Kidney (tissue), 14 donors: ENCODE results near the gene ITPA. TPM values are rescaled to one million over a fixed set of nuclear protein-coding genes. Genes with fewer than 3 reads are reported as not detected.

Experiments used
- DNase-seq, 5 donors: peaks; one replicate each; pipeline ENCODE4 v3.0.0-alpha.2; 2013 to 2020
- FAIRE-seq: peaks from 2 replicates; lab custom pipeline; 2012; peaks lifted over from hg19 to GRCh38; lab: Jason Lieb, UNC
- H3K27ac ChIP-seq, 2 donors: one replicate each; pipeline ENCODE4 v1.7.0; 2013; ENCODE audit warnings: low read depth in 2 of 2, low read length in 2 of 2, inconsistent platforms in 1 of 2
- H3K27me3 ChIP-seq: one replicate; pipeline ENCODE4 v1.7.1; 2013; ENCODE audit warnings: low read length, inconsistent platforms; ENCODE audit not compliant: control insufficient read depth, insufficient read depth
- H3K36me3 ChIP-seq, 3 donors: one replicate each; pipeline versions ENCODE4 v1.7.0 to v1.7.1; 2013; ENCODE audit warnings: low read length in 3 of 3, control low read depth in 1 of 3, inconsistent platforms in 1 of 3; ENCODE audit not compliant: insufficient read depth in 3 of 3, control insufficient read depth in 2 of 3
- H3K4me1 ChIP-seq, 3 donors: one replicate each; pipeline versions ENCODE4 v1.7.0 to v1.7.1; 2013; ENCODE audit warnings: low read length in 3 of 3, inconsistent platforms in 1 of 3, low read depth in 1 of 3; ENCODE audit not compliant: control insufficient read depth in 2 of 3, insufficient read depth in 2 of 3
- H3K4me3 ChIP-seq, 3 donors: one replicate each; pipeline versions ENCODE4 v1.7.0 to v1.8.1; 2013; ENCODE audit warnings: low read length in 3 of 3, control low read depth in 1 of 3, inconsistent platforms in 1 of 3
- H3K9ac ChIP-seq, 3 donors: one replicate each; pipeline versions ENCODE4 v1.7.0 to v1.7.1; 2013; ENCODE audit warnings: low read length in 3 of 3, control low read depth in 1 of 3, inconsistent platforms in 1 of 3
- H3K9me3 ChIP-seq, 3 donors: one replicate each; pipeline versions ENCODE4 v1.7.0 to v1.7.1; 2013; ENCODE audit warnings: low read length in 3 of 3, control low read depth in 1 of 3, inconsistent platforms in 1 of 3; ENCODE audit not compliant: control insufficient read depth in 2 of 3, insufficient read depth in 1 of 3
- intact Hi-C: fragments of 100-400 bp; cut with DNase I; formaldehyde crosslinking; loops from one replicate; pipeline ENCODE4 v1.11.1; 2022
- polyA plus RNA-seq: library from polyadenylated mRNA; stranded (reverse); fragments of 350-450 nt; fragmentation: Illumina TruSeq; extraction: RNeasy Lipid Tissue Mini Kit (QIAGEN cat#74804); gene quantifications from one replicate; pipeline ENCODE4 v1.2.3, GENCODE V29; 2014; ENCODE audit warnings: low read depth, low replicate concordance; ENCODE audit not compliant: insufficient read depth
- total RNA-seq: library from RNA; stranded (reverse); fragmentation: NEBNext Ultra II Directional; extraction: Animal tissue kit (Norgen Biotek cat#: 25700); gene quantifications from one replicate; pipeline ENCODE4 v1.2.1, GENCODE V29; 2021
- TF ChIP-seq, protein P1 (sequence below): IDR thresholded peaks from 3 replicates; pipeline ENCODE4 v1.5.1; 2012; ENCODE audit warnings: mild to moderate bottlenecking, moderate library complexity, borderline replicate concordance; ENCODE audit not compliant: insufficient read depth; ENCODE audit errors: extremely low read depth
- donor health status: control.
- donor health status: control.
- donor health status: control.
- donor health status: control.
- donor health status: control.
- donor health status: DM: yes; HTN: yes; CAD: no.
- donor health status: Normal renal cell carcinoma (clear cell type).

ITPA gene
- total and polyA plus RNA-seq, 2 donors from 2014 or later = 59.7 to 81.1 TPM

- no peak for FAIRE-seq
- H3K27me3 ChIP-seq = no peaks in the 10 kb centered on the region
Observed at GRCh38 chr20:3227936-3228749, 18.8 kb downstream of the ITPA start.

GRCh38 chr20:3228750-3229032 lies 19.4 kb downstream of the ITPA start:
- no peaks in the 10 kb centered on the region for H3K27me3 ChIP-seq
- H3K27ac ChIP-seq = no peak overlapping the region
- H3K4me1 ChIP-seq = no peaks in the 10 kb centered on the region
- no peak for FAIRE-seq
- H3K9ac ChIP-seq = no peak overlapping the region
- no peak for DNase-seq
- H3K36me3 ChIP-seq = no peaks in the 10 kb centered on the region
- H3K4me3 ChIP-seq = no peak overlapping the region
- TF ChIP-seq, protein P1, sequence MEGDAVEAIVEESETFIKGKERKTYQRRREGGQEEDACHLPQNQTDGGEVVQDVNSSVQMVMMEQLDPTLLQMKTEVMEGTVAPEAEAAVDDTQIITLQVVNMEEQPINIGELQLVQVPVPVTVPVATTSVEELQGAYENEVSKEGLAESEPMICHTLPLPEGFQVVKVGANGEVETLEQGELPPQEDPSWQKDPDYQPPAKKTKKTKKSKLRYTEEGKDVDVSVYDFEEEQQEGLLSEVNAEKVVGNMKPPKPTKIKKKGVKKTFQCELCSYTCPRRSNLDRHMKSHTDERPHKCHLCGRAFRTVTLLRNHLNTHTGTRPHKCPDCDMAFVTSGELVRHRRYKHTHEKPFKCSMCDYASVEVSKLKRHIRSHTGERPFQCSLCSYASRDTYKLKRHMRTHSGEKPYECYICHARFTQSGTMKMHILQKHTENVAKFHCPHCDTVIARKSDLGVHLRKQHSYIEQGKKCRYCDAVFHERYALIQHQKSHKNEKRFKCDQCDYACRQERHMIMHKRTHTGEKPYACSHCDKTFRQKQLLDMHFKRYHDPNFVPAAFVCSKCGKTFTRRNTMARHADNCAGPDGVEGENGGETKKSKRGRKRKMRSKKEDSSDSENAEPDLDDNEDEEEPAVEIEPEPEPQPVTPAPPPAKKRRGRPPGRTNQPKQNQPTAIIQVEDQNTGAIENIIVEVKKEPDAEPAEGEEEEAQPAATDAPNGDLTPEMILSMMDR = no peak
- intact Hi-C loops = no loop called here
- no peaks in the 10 kb centered on the region for H3K9me3 ChIP-seq

More at GRCh38 chr20:3227936-3228749, 18.8 kb downstream of the ITPA start:
- Histone ChIP-seq H3K36me3 (peaks cover 0 to 1% (median 0%) of the 10 kb centered on the region in 3 donors), H3K4me1 (no peaks in the 10 kb centered on the region), H3K9me3 (no peaks in the 10 kb centered on the region), H3K4me3 (no peak overlapping the region), H3K27ac (no peak overlapping the region), H3K9ac (no peak overlapping the region)
- DNase-seq = peak in 1 of 5 donors; percentile 70
- intact Hi-C loops = no loop called here
- TF ChIP-seq, protein P1 = no peak

- Histone ChIP-seq H3K9me3 (no peaks in the 10 kb centered on the region), H3K4me3 (no peak overlapping the region), H3K27me3 (no peaks in the 10 kb centered on the region), H3K9ac (no peak overlapping the region), H3K27ac (no peak overlapping the region), H3K4me1 (no peaks in the 10 kb centered on the region), H3K36me3 (no peaks in the 10 kb centered on the region)
- DNase-seq (no peak), FAIRE-seq (no peak)
- TF ChIP-seq, protein P1 = no peak
- intact Hi-C loops = no loop called here
Observed at GRCh38 chr20:3229158-3229557, 19.9 kb downstream of the ITPA start.
